ENCODE results near the gene PCDHGA3.

- TF ChIP-seq CTCF (IDR thresholded peaks at IDR 0.05; ENCODE audit: borderline replicate concordance, extremely low read depth, low read length, poor library complexity, severe bottlenecking), result no peak
- TF ChIP-seq EZH2 (IDR thresholded peaks at IDR 0.05; ENCODE audit: borderline replicate concordance, low read depth, low read length, severe bottlenecking), result no peak
Observed at GRCh38 chr5:141389153-141390042, 45.8 kb downstream of the PCDHGA3 start.
